Ectodermal cell (in vitro differentiated cells): ENCODE results near the gene F12.

Experiments
- H3K27ac ChIP-seq: 2 replicates; pipeline ENCODE4 v1.7.0; 2013; ENCODE audit warnings: mild to moderate bottlenecking, low read depth, low read length; ENCODE audit not compliant: insufficient read depth, poor library complexity, severe bottlenecking
- H3K27me3 ChIP-seq: 2 replicates; pipeline ENCODE4 v1.7.0; 2013; ENCODE audit warnings: mild to moderate bottlenecking, low read length; ENCODE audit not compliant: insufficient read depth, control insufficient read depth, poor library complexity, severe bottlenecking
- H3K36me3 ChIP-seq: one replicate; pipeline ENCODE4 v1.7.0; 2013; ENCODE audit warnings: low read length; ENCODE audit not compliant: control insufficient read depth, insufficient read depth
- H3K4me1 ChIP-seq: one replicate; pipeline ENCODE4 v1.7.0; 2013; ENCODE audit warnings: low read length; ENCODE audit not compliant: control insufficient read depth, insufficient read depth
- H3K4me3 ChIP-seq: 2 replicates; pipeline ENCODE4 v1.7.0; 2013; ENCODE audit warnings: low read depth, low read length, control low read depth; ENCODE audit not compliant: insufficient read depth
- H3K9me3 ChIP-seq: 2 replicates; pipeline ENCODE4 v1.7.0; 2013; ENCODE audit warnings: mild to moderate bottlenecking, low read length, moderate library complexity; ENCODE audit not compliant: control insufficient read depth
- WGBS, 2 experiments: methylation state at CpG; one replicate each; pipeline ENCODE4 v1.1.7; 2013; ENCODE audit warnings: missing lambda C conversion rate in 2 of 2; 5-methylcytosine and 5-hydroxymethylcytosine counted together

F12 gene

GRCh38 chr5:177430972-177431316 lies 21.6 kb upstream of the F12 start:
- Histone ChIP-seq H3K36me3 (peaks cover 13% of the 10 kb centered on the region), H3K4me3 (no peak overlapping the region), H3K4me1 (peaks cover 12% of the 10 kb centered on the region), H3K9me3 (no peaks in the 10 kb centered on the region), H3K27me3 (no peaks in the 10 kb centered on the region), H3K27ac (no peak overlapping the region)
- 88 to 89% methylated on average over 7 of the region's 7 CpGs for WGBS, 2 experiments

DNA sequence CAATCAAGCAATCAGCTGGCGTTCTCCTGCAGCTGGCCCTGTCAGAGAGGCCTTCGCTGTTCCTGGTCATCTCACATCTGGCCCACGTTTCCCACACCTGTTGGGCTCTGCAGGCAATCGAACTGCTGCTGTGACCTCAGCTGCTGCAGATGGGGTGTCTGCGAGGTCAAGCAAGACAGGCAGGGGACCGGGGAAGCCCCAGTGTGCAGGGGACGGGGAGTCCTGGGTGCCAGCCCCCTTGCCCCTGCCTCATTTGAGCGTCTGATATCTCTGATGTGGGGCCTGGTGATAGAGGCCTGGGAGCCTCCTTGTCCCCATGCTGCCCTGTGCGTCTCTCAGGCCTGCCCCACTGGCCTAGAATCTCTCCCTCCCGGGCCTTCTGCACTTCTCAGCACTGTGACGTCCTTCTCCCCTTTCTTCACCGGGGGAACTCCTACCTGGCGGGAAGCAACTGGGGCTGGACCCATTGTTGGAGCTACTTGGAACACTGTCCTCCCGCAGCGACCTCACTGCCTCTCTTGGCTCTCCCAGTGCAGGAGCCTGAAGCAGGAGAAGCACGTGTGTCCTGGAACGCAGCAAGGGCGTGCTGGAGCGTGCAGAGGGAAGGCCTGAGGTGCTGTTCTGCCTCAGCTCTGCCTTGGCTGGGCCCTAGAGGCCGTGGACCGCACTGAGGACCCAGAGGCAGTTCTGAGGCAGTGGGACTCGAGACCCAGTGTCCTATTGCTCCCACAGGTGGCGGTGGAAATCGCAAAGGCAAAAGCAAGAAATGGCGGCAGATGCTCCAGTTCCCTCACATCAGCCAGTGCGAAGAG lies 21.0 kb upstream of the F12 start:
- Histone ChIP-seq H3K36me3 (peaks cover 13% of the 10 kb centered on the region), H3K9me3 (no peaks in the 10 kb centered on the region), H3K27me3 (no peaks in the 10 kb centered on the region), H3K27ac (no peak overlapping the region), H3K4me3 (no peak overlapping the region), H3K4me1 (peaks cover 12% of the 10 kb centered on the region)
- 92 to 93% methylated on average over 26 of the region's 26 CpGs for WGBS, 2 experiments

GRCh38 chr5:177429248-177430040 lies 20.1 kb upstream of the F12 start:
- Histone ChIP-seq H3K27ac (no peak overlapping the region), H3K9me3 (no peaks in the 10 kb centered on the region), H3K27me3 (no peaks in the 10 kb centered on the region), H3K4me3 (no peak overlapping the region), H3K4me1 (peaks cover 12% of the 10 kb centered on the region), H3K36me3 (peaks cover 13% of the 10 kb centered on the region)
- 89 to 91% methylated on average over 6 of the region's 6 CpGs for WGBS, 2 experiments

DNA sequence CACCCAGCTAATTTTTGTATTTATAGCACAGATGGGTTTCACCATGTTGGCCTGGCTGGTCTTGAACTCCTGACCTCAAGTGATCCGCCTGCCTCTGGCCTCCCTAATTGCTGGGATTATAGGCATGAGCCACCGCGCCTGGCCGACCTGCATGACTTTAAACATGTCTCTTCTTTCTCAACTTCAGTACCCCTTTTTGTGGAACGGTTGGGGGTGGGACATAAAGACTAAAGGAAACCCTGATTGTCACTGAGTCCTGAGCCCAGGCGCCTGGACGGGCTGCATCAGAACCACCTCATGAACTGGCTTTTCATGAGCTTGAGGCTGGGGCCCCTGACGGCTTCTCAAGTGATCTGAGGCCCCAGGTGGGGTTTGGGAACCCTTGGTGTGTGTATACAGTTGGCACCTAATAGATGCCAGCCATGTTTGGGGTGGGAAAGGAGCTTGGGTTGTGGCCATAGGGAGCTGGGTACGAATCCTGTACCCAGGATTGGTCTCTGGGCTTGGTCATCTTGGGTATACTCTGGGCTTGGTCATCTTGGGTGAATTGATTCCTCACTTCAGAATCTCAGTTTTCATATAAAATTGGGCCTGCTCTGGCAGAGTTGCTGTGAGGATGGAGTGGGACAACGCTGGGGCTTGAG lies 19.3 kb upstream of the F12 start:
- Histone ChIP-seq H3K36me3 (peaks cover 9% of the 10 kb centered on the region), H3K27ac (no peak overlapping the region), H3K4me1 (peaks cover 12% of the 10 kb centered on the region), H3K27me3 (no peaks in the 10 kb centered on the region), H3K9me3 (no peaks in the 10 kb centered on the region), H3K4me3 (no peak overlapping the region)
- WGBS, 2 experiments = 87 to 90% methylated on average over 10 of the region's 10 CpGs

- Histone ChIP-seq H3K4me3 (peak overlapping the region; percentile 87), H3K36me3 (peaks cover 6% of the 10 kb centered on the region), H3K9me3 (no peaks in the 10 kb centered on the region), H3K4me1 (peaks cover 12% of the 10 kb centered on the region), H3K27ac (no peak overlapping the region), H3K27me3 (no peaks in the 10 kb centered on the region)
- WGBS, 2 experiments = 89 to 93% methylated on average over 11 of the region's 11 CpGs
Observed at GRCh38 chr5:177427919-177428573, 18.7 kb upstream of the F12 start.

- H3K4me1 ChIP-seq = peaks cover 12% of the 10 kb centered on the region
- H3K27ac ChIP-seq = no peak overlapping the region
- no peaks in the 10 kb centered on the region for H3K27me3 ChIP-seq
- 26 to 31% methylated on average over 11 of the region's 11 CpGs for WGBS, 2 experiments
- no peaks in the 10 kb centered on the region for H3K36me3 ChIP-seq
- no peaks in the 10 kb centered on the region for H3K9me3 ChIP-seq
- peak overlapping the region; percentile 87 for H3K4me3 ChIP-seq
Observed at GRCh38 chr5:177427211-177427822, 18.0 kb upstream of the F12 start.

- no peaks in the 10 kb centered on the region for H3K9me3 ChIP-seq
- H3K36me3 ChIP-seq = no peaks in the 10 kb centered on the region
- WGBS, 2 experiments = 1% methylated on average over 82 of the region's 82 CpGs
- peaks cover 12% of the 10 kb centered on the region for H3K4me1 ChIP-seq
- peak within 1 kb of the TSS; percentile 87 for H3K4me3 ChIP-seq
- no peaks in the 10 kb centered on the region for H3K27me3 ChIP-seq
- H3K27ac ChIP-seq = peak within 1 kb of the TSS; percentile 91
Observed at GRCh38 chr5:177426566-177427210, 17.3 kb upstream of the F12 start, which contains the start of gene GRK6. TSS of gene GRK6 (plus strand) at chr5:177426676. CDS start at chr5:177426846, 170 bp downstream.

DNA sequence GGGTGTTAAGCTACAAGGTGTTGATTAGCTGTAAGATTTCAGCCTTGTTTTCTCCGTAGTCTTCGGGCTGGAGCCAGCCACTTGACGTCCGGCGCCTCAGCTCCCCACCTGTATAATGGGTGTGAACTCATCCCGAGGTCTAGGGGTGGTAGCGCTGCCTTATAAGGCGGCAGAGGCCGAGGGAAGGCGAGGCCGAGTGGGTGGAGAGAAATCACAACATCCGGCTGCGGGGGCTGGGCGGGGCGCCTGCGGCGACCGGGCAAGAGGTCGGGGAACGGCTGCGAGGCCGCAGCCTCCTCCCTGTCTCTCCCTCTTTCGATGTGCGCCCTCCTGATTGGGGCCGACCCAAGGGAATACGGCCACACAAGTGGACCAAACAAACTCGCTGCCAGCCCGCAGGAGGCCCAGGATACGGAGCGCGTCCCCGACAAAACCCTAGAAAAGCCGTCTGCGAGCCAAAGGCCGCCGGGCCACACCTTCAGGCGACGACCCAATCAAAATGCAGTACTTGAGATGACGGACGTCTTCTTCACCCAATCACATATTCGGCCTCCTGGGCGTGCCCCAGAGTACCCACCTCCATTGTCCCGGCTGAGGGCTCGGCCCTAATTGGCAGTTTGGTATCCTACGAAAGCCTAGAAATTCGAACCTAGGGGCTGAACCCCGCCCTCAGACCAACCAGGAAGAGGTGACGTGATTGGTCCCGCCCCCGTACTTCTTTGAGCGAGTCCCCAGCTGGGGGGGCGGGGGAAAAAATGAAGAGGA lies 16.6 kb upstream of the F12 start:
- H3K27me3 ChIP-seq = no peaks in the 10 kb centered on the region
- H3K36me3 ChIP-seq = no peaks in the 10 kb centered on the region
- 1% methylated on average over 52 of the region's 52 CpGs for WGBS, 2 experiments
- peaks cover 12% of the 10 kb centered on the region for H3K4me1 ChIP-seq
- peak overlapping the region; percentile 58 for H3K4me3 ChIP-seq
- H3K27ac ChIP-seq = peak overlapping the region; percentile 91
- no peaks in the 10 kb centered on the region for H3K9me3 ChIP-seq
